ENCODE results near the gene CUTA. TPM values are rescaled to one million over a fixed set of nuclear protein-coding genes. Genes with fewer than 3 reads are reported as not detected.

Gene CUTA
- total RNA-seq, 2 experiments from 2014 or later = 164 to 175 TPM

- Histone ChIP-seq H3K4me3 (ENCODE audit: low read depth, low read length, poor library complexity, severe bottlenecking) (no peak overlapping the region), H3K79me2 (ENCODE audit: insufficient read depth, low read depth, low read length) (no peaks in the 10 kb centered on the region), H3K9me2 (ENCODE audit: insufficient read depth, low read length) (no peaks in the 10 kb centered on the region), H3K4me2 (ENCODE audit: low read length) (no peak overlapping the region), H2AFZ (ENCODE audit: low read length) (no peak overlapping the region), H3K9me3 (ENCODE audit: low read length) (no peaks in the 10 kb centered on the region), H3K27ac (ENCODE audit: low read depth, low read length, poor library complexity, severe bottlenecking) (no peak overlapping the region), H3K36me3 (ENCODE audit: insufficient read depth, low read length) (no peaks in the 10 kb centered on the region; the same call in 1 of the 2 replicates), H4K20me1 (ENCODE audit: insufficient read depth, low read length) (no peaks in the 10 kb centered on the region), H3K4me1 (ENCODE audit: insufficient read depth, low read length, poor library complexity, severe bottlenecking) (peaks cover 47% of the 10 kb centered on the region)
- BruUV-seq (replicated peaks) = no TSS peak
- no peak for TF ChIP-seq EZH2phosphoT487 (IDR thresholded peaks at IDR 0.05; ENCODE audit: borderline replicate concordance, low read depth, low read length)
- no peak for TF ChIP-seq CTCF (conservative IDR thresholded peaks at IDR 0.05; ENCODE audit: low read length)
- intact Hi-C loops (cut with micrococcal nuclease; ENCODE audit: unreplicated experiment) = no loop called here
- no peak for DNase-seq (ENCODE audit: low spot score)
- ChIA-PET CTCF (ENCODE audit: unreplicated experiment) (interaction anchor here (0.6 kb wide), 1 partner anchor 31 kb away, joined by 3 read pairs; the partner anchor contains the start of gene ZBTB9), POLR2A (no interaction called here)
Observed at GRCh38 chr6:33423777-33424176, 5.9 kb upstream of the CUTA start.

GRCh38 chr6:33421344-33421643, 3.4 kb upstream of the CUTA start:
- no peak overlapping the region for H2AFZ ChIP-seq (ENCODE audit: low read length)
- H3K4me2 ChIP-seq (ENCODE audit: low read length) = 0 out of 2 replicates have a peak overlapping the region, but pooled peaks have one; percentile 55
- peaks cover 14% of the 10 kb centered on the region; the same call in 1 of the 2 replicates for H3K79me2 ChIP-seq (ENCODE audit: insufficient read depth, low read depth, low read length)
- H3K36me3 ChIP-seq (ENCODE audit: insufficient read depth, low read length) = peaks cover 2% of the 10 kb centered on the region
- H3K4me3 ChIP-seq (ENCODE audit: low read depth, low read length, poor library complexity, severe bottlenecking) = no peak overlapping the region
- no peaks in the 10 kb centered on the region for H3K9me2 ChIP-seq (ENCODE audit: insufficient read depth, low read length)
- POLR2A ChIA-PET = no interaction called here
- peaks cover 6% of the 10 kb centered on the region; the same call in 1 of the 2 replicates for H4K20me1 ChIP-seq (ENCODE audit: insufficient read depth, low read length)
- CTCF ChIA-PET (ENCODE audit: unreplicated experiment) = no interaction called here
- no peaks in the 10 kb centered on the region for H3K9me3 ChIP-seq (ENCODE audit: low read length)
- H3K27ac ChIP-seq (ENCODE audit: low read depth, low read length, poor library complexity, severe bottlenecking) = no peak overlapping the region
- DNase-seq (ENCODE audit: low spot score) = no peak
- no TSS peak for BruUV-seq (replicated peaks)
- TF ChIP-seq EZH2phosphoT487 (IDR thresholded peaks at IDR 0.05; ENCODE audit: borderline replicate concordance, low read depth, low read length) = no peak
- no peak for TF ChIP-seq CTCF (conservative IDR thresholded peaks at IDR 0.05; ENCODE audit: low read length)
- intact Hi-C loops (cut with micrococcal nuclease; ENCODE audit: unreplicated experiment) = no loop called here
- H3K4me1 ChIP-seq (ENCODE audit: insufficient read depth, low read length, poor library complexity, severe bottlenecking) = peaks cover 41% of the 10 kb centered on the region

- intact Hi-C loops (cut with micrococcal nuclease; ENCODE audit: unreplicated experiment) = no loop called here
- no peak overlapping the region for H3K27ac ChIP-seq (ENCODE audit: low read depth, low read length, poor library complexity, severe bottlenecking)
- CTCF ChIA-PET (ENCODE audit: unreplicated experiment) = no interaction called here
Observed at GRCh38 chr6:33420491-33421343, 2.8 kb upstream of the CUTA start.

More at GRCh38 chr6:33420491-33421343, 2.8 kb upstream of the CUTA start:
- DNase-seq (ENCODE audit: low spot score) = peak; percentile 29
- Histone ChIP-seq H3K36me3 (ENCODE audit: insufficient read depth, low read length) (peaks cover 8% of the 10 kb centered on the region), H2AFZ (ENCODE audit: low read length) (no peak overlapping the region), H3K4me3 (ENCODE audit: low read depth, low read length, poor library complexity, severe bottlenecking) (peak overlapping the region; percentile 58), H4K20me1 (ENCODE audit: insufficient read depth, low read length) (peaks cover 6% of the 10 kb centered on the region; the same call in 1 of the 2 replicates), H3K9me3 (ENCODE audit: low read length) (no peaks in the 10 kb centered on the region), H3K79me2 (ENCODE audit: insufficient read depth, low read depth, low read length) (peaks cover 20% of the 10 kb centered on the region; the same call in 1 of the 2 replicates), H3K9me2 (ENCODE audit: insufficient read depth, low read length) (no peaks in the 10 kb centered on the region), H3K4me1 (ENCODE audit: insufficient read depth, low read length, poor library complexity, severe bottlenecking) (peaks cover 45% of the 10 kb centered on the region), H3K4me2 (ENCODE audit: low read length) (peak overlapping the region; percentile 55)
- no TSS peak for BruUV-seq (replicated peaks)
- POLR2A ChIA-PET = interaction anchor here (0.5 kb wide), 1 partner anchor 174 kb away, joined by 4 read pairs; no protein-coding TSS in a partner anchor
- no peak for TF ChIP-seq CTCF (conservative IDR thresholded peaks at IDR 0.05; ENCODE audit: low read length)
- TF ChIP-seq EZH2phosphoT487 (IDR thresholded peaks at IDR 0.05; ENCODE audit: borderline replicate concordance, low read depth, low read length) = no peak

Data from OCI-LY7 (cell line).